Measurements from ENCODE around the gene ZYX. TPM values are rescaled to one million over a fixed set of nuclear protein-coding genes. Genes with fewer than 3 reads are reported as not detected.

ZYX gene
- total RNA-seq, 1 experiment from 2014 or later: 132 TPM

DNA sequence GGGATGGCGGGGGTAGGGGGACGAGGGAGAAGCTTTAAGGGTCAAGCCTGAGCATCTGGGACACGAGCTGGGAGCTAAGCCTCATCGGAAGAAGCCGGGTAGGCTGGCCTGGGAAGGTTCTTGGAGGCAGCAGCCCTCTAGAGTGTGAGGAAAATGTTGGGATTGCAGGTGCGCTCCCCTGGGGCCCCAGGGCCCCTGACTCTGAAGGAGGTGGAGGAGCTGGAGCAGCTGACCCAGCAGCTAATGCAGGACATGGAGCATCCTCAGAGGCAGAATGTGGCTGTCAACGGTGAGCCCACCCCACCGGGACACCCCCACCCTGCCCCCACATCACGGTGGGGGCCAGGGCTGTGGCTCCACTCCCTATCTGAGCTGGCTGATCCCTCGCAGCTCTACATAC lies 6.9 kb downstream of the ZYX start:
- DNase-seq (ENCODE audit: low spot score): no peak
- intact Hi-C loops (cut with micrococcal nuclease; ENCODE audit: unreplicated experiment): no loop called here
- no peaks in the 10 kb centered on the region for H3K27me3 ChIP-seq (replicated peaks; ENCODE audit: insufficient read depth, low read depth, low read length, poor library complexity)
- BruUV-seq (replicated peaks): no TSS peak
- H3K4me3 ChIP-seq (ENCODE audit: low read depth, low read length, poor library complexity, severe bottlenecking): no peak overlapping the region
- peaks cover 6% of the 10 kb centered on the region for H3K4me1 ChIP-seq (ENCODE audit: insufficient read depth, low read length, poor library complexity, severe bottlenecking)
- CTCF ChIA-PET: no interaction called here
- no peak overlapping the region for H3K27ac ChIP-seq (ENCODE audit: low read depth, low read length, poor library complexity, severe bottlenecking)
- peaks cover 24% of the 10 kb centered on the region for H3K36me3 ChIP-seq (ENCODE audit: insufficient read depth, low read length, poor library complexity, severe bottlenecking)
- no peaks in the 10 kb centered on the region for H3K9me3 ChIP-seq (ENCODE audit: low read depth, low read length, poor library complexity, severe bottlenecking)
- TF ChIP-seq, protein P1, sequence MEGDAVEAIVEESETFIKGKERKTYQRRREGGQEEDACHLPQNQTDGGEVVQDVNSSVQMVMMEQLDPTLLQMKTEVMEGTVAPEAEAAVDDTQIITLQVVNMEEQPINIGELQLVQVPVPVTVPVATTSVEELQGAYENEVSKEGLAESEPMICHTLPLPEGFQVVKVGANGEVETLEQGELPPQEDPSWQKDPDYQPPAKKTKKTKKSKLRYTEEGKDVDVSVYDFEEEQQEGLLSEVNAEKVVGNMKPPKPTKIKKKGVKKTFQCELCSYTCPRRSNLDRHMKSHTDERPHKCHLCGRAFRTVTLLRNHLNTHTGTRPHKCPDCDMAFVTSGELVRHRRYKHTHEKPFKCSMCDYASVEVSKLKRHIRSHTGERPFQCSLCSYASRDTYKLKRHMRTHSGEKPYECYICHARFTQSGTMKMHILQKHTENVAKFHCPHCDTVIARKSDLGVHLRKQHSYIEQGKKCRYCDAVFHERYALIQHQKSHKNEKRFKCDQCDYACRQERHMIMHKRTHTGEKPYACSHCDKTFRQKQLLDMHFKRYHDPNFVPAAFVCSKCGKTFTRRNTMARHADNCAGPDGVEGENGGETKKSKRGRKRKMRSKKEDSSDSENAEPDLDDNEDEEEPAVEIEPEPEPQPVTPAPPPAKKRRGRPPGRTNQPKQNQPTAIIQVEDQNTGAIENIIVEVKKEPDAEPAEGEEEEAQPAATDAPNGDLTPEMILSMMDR (conservative IDR thresholded peaks at IDR 0.05; ENCODE audit: low read depth, low read length): no peak
- POLR2A ChIA-PET (ENCODE audit: low non-redundant PET): no interaction called here

DNA sequence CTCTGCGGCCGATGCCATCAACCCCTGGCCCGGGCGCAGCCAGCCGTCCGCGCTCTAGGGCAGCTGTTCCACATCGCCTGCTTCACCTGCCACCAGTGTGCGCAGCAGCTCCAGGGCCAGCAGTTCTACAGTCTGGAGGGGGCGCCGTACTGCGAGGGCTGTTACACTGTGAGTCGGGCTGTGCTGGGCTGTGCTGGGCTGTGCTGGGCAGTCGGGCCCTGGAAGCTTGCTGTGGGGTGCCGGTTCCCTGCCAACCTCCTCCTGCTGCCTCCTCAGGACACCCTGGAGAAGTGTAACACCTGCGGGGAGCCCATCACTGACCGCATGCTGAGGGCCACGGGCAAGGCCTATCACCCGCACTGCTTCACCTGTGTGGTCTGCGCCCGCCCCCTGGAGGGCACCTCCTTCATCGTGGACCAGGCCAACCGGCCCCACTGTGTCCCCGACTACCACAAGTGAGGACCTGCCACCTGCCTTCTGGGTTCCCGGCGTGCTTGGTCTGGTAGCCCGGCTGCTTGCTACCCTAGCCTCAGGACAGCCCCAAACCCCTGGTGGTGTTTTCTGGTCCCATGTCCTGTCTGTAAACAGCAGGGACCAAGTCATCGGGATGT lies 7.5 kb downstream of the ZYX start:
- TF ChIP-seq, protein P1 (conservative IDR thresholded peaks at IDR 0.05; ENCODE audit: low read depth, low read length): no peak
- TF ChIP-seq EZH2 (IDR thresholded peaks at IDR 0.05; ENCODE audit: borderline replicate concordance, low read depth, low read length, poor library complexity, severe bottlenecking): no peak
- POLR2A ChIA-PET (ENCODE audit: low non-redundant PET): no interaction called here
- BruUV-seq (replicated peaks): no TSS peak
- Histone ChIP-seq H3K4me1 (ENCODE audit: insufficient read depth, low read length, poor library complexity, severe bottlenecking) (peaks cover 3% of the 10 kb centered on the region), H3K27me3 (replicated peaks; ENCODE audit: insufficient read depth, low read depth, low read length, poor library complexity) (no peaks in the 10 kb centered on the region), H3K9me3 (ENCODE audit: low read depth, low read length, poor library complexity, severe bottlenecking) (no peaks in the 10 kb centered on the region), H3K36me3 (ENCODE audit: insufficient read depth, low read length, poor library complexity, severe bottlenecking) (peaks cover 24% of the 10 kb centered on the region), H3K4me3 (ENCODE audit: low read depth, low read length, poor library complexity, severe bottlenecking) (no peak overlapping the region), H3K27ac (ENCODE audit: low read depth, low read length, poor library complexity, severe bottlenecking) (no peak overlapping the region)
- CTCF ChIA-PET: no interaction called here
- intact Hi-C loops (cut with micrococcal nuclease; ENCODE audit: unreplicated experiment): no loop called here
- DNase-seq (ENCODE audit: low spot score): no peak

DNA sequence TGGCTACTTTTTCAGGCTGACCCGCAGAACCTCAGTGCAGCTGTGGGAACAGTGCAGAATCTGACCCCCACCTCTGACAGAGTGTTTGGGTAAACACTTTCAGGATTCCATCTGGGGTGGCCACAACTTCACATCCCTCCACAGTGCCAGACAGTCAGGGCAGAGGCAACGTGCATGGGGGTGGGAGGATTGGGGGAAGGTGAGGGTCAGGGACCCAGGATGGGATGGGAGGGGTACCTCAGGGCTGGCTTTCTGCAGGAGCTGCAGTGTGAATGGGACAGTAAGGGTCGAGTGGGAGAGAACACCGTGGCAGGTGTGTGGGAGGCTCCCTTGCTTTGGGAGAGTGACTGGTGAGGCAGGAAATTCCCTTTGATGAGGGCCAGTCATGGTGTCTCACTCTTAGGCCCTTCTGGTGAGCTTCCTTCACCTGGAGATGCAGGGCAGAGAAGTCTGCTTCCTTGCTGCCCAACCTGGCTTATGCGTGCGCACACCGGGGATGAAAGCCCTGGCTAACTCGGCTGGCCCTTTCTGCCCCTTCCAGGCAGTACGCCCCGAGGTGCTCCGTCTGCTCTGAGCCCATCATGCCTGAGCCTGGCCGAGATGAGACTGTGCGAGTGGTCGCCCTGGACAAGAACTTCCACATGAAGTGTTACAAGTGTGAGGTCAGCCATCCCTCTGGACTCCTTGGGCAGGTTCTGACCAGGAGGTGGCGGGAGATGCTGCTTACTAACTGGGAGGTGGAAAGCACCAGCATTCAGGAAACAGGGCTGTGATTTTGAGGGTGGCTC lies 8.4 kb downstream of the ZYX start:
- no peaks in the 10 kb centered on the region for H3K4me1 ChIP-seq (ENCODE audit: insufficient read depth, low read length, poor library complexity, severe bottlenecking)
- TF ChIP-seq EZH2 (IDR thresholded peaks at IDR 0.05; ENCODE audit: borderline replicate concordance, low read depth, low read length, poor library complexity, severe bottlenecking): no peak
- TF ChIP-seq, protein P1 (conservative IDR thresholded peaks at IDR 0.05; ENCODE audit: low read depth, low read length): no peak
- peaks cover 24% of the 10 kb centered on the region for H3K36me3 ChIP-seq (ENCODE audit: insufficient read depth, low read length, poor library complexity, severe bottlenecking)
- no peak overlapping the region for H3K4me3 ChIP-seq (ENCODE audit: low read depth, low read length, poor library complexity, severe bottlenecking)
- CTCF ChIA-PET: no interaction called here
- no TSS peak for BruUV-seq (replicated peaks)
- no peaks in the 10 kb centered on the region for H3K27me3 ChIP-seq (replicated peaks; ENCODE audit: insufficient read depth, low read depth, low read length, poor library complexity)
- DNase-seq (ENCODE audit: low spot score): no peak
- H3K27ac ChIP-seq (ENCODE audit: low read depth, low read length, poor library complexity, severe bottlenecking): no peak overlapping the region
- intact Hi-C loops (cut with micrococcal nuclease; ENCODE audit: unreplicated experiment): no loop called here
- POLR2A ChIA-PET (ENCODE audit: low non-redundant PET): no interaction called here
- no peaks in the 10 kb centered on the region for H3K9me3 ChIP-seq (ENCODE audit: low read depth, low read length, poor library complexity, severe bottlenecking)

Measured in A673 (cell line).